Brain microvascular endothelial cell (primary cell): Measurements from ENCODE around the gene ARHGEF5.

Experiments
- DNase-seq: peaks from one replicate; pipeline ENCODE4 v3.0.0-alpha.2; 2020
- H3K27ac ChIP-seq: fragments of 250-450 bp; sonication (Bioruptor Pico); 2 replicates; pipeline ENCODE4 v1.5.1; 2020; ENCODE audit warnings: mild to moderate bottlenecking, moderate library complexity
- H3K27me3 ChIP-seq: fragments of 250-450 bp; sonication (Bioruptor Pico); replicated peaks from 2 replicates; pipeline ENCODE4 v1.5.1; 2020; ENCODE audit warnings: mild to moderate bottlenecking
- H3K36me3 ChIP-seq: fragments of 250-450 bp; sonication (Bioruptor Pico); replicated peaks from 2 replicates; pipeline ENCODE4 v1.5.1; 2020; ENCODE audit warnings: mild to moderate bottlenecking
- H3K4me3 ChIP-seq: 2 replicates; pipeline ENCODE4 v1.5.1; 2011; ENCODE audit warnings: low read depth, mild to moderate bottlenecking, control low read depth, low read length, moderate library complexity
- CTCF ChIP-seq: IDR thresholded peaks from 2 replicates; pipeline ENCODE4 v1.5.1; 2011; ENCODE audit warnings: low read depth, mild to moderate bottlenecking, moderate library complexity, low read length, control low read depth, inconsistent platforms; ENCODE audit errors: missing control alignments
- in situ Hi-C: cut with HindIII; loops from 2 replicates; pipeline ENCODE4 v1.10.0; 2017; ENCODE audit warnings: low sequenced_read_pairs, low pct_ligation_motif_present

The ARHGEF5 gene

GRCh38 chr7:144384555-144385245 is 29.5 kb downstream of the ARHGEF5 start:
- Histone ChIP-seq H3K27me3 (no peaks in the 10 kb centered on the region), H3K4me3 (no peak overlapping the region), H3K27ac (no peak overlapping the region), H3K36me3 (no peaks in the 10 kb centered on the region)
- TF ChIP-seq CTCF = no peak
- in situ Hi-C loops = no loop called here
- peak; percentile 52 for DNase-seq

GRCh38 chr7:144386741-144387140 is 31.5 kb downstream of the ARHGEF5 start:
- H3K27me3 ChIP-seq = no peaks in the 10 kb centered on the region
- TF ChIP-seq CTCF = no peak
- DNase-seq = peak; percentile 61
- H3K27ac ChIP-seq = no peak overlapping the region
- no peaks in the 10 kb centered on the region for H3K36me3 ChIP-seq
- H3K4me3 ChIP-seq = no peak overlapping the region
- in situ Hi-C loops = no loop called here

- no peak for TF ChIP-seq CTCF
- no peak overlapping the region for H3K27ac ChIP-seq
- no peak overlapping the region for H3K4me3 ChIP-seq
- H3K27me3 ChIP-seq = no peaks in the 10 kb centered on the region
- in situ Hi-C loops = no loop called here
- no peaks in the 10 kb centered on the region for H3K36me3 ChIP-seq
- DNase-seq = no peak
Observed at GRCh38 chr7:144388950-144389349, 33.7 kb downstream of the ARHGEF5 start.

GRCh38 chr7:144390481-144390880 is 35.3 kb downstream of the ARHGEF5 start:
- DNase-seq = no peak
- Histone ChIP-seq H3K27me3 (no peaks in the 10 kb centered on the region), H3K4me3 (no peak overlapping the region), H3K27ac (no peak overlapping the region), H3K36me3 (no peaks in the 10 kb centered on the region)
- TF ChIP-seq CTCF = no peak
- in situ Hi-C loops = no loop called here

- Histone ChIP-seq H3K4me3 (no peak overlapping the region), H3K27ac (no peak overlapping the region), H3K36me3 (no peaks in the 10 kb centered on the region), H3K27me3 (no peaks in the 10 kb centered on the region)
- no peak for TF ChIP-seq CTCF
- no peak for DNase-seq
- in situ Hi-C loops = no loop called here
Observed at GRCh38 chr7:144391014-144391413, 35.8 kb downstream of the ARHGEF5 start.

- TF ChIP-seq CTCF = peak; percentile 64
- in situ Hi-C loops = no loop called here
- Histone ChIP-seq H3K27ac (no peak overlapping the region), H3K27me3 (no peaks in the 10 kb centered on the region), H3K36me3 (no peaks in the 10 kb centered on the region), H3K4me3 (no peak overlapping the region)
- DNase-seq = peak; percentile 46
Observed at GRCh38 chr7:144391823-144392255, 36.6 kb downstream of the ARHGEF5 start.
